Mucosa of rectum (tissue), 2 donors: ENCODE data around the gene RPS27A.
"Not testable (repeated sequence)": the region's sequence is repeated elsewhere in the genome, so short reads cannot be mapped to it uniquely, and the experiment has no call there.

ENCODE experiments used
- H3K27ac ChIP-seq, 2 donors: one replicate each; pipeline ENCODE4 v1.7.0; 2013; ENCODE audit warnings: inconsistent platforms in 2 of 2, low read depth in 2 of 2, low read length in 2 of 2
- H3K27me3 ChIP-seq, 2 donors: one replicate each; pipeline ENCODE4 v1.7.0; 2013; ENCODE audit warnings: low read length in 2 of 2; ENCODE audit not compliant: control insufficient read depth in 2 of 2, insufficient read depth in 2 of 2
- H3K36me3 ChIP-seq, 2 donors: one replicate each; pipeline ENCODE4 v1.7.0; 2013; ENCODE audit warnings: low read length in 2 of 2; ENCODE audit not compliant: control insufficient read depth in 2 of 2, insufficient read depth in 2 of 2
- H3K4me1 ChIP-seq, 2 donors: one replicate each; pipeline ENCODE4 v1.7.0; 2013; ENCODE audit warnings: low read length in 2 of 2, mild to moderate bottlenecking in 1 of 2; ENCODE audit not compliant: control insufficient read depth in 2 of 2, insufficient read depth in 2 of 2
- H3K4me3 ChIP-seq, 2 donors: one replicate each; pipeline ENCODE4 v1.7.0; 2013; ENCODE audit warnings: low read length in 2 of 2
- H3K9ac ChIP-seq, 2 donors: one replicate each; pipeline ENCODE4 v1.7.0; 2013; ENCODE audit warnings: low read length in 2 of 2, low read depth in 1 of 2, mild to moderate bottlenecking in 1 of 2
- H3K9me3 ChIP-seq, 2 donors: one replicate each; pipeline ENCODE4 v1.7.0; 2013; ENCODE audit warnings: low read length in 2 of 2; ENCODE audit not compliant: control insufficient read depth in 2 of 2
- donor health status: healthy.
- donor health status: Normal muscosa, but diverticular disease.

RPS27A gene

DNA sequence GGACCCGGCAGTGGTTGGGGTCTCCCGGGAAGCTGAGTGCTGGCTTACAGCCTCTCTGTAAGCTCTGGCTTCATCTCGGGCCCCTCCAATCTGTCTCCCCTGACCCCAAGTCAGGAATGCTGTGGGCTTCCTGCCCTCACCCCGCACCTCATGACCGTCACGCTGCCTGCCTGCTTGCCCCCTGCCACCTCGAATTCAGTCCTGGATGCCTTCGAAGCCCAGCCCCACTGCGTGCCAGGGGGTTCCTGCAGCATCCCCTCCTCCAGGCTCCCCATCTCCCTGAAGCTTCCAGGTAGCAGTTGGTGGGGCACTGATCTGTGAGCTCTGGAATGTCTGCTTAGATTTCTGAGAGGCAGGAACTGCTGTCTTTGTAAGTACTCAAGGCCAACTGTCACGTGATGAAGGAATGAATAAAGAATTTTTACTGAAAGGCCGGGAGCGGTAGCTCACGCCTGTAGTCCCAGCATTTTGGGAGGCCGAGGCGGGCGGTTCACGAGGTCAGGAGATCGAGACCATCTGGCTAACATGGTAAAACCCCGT, 6.9 kb upstream of the RPS27A start:
- H3K9ac ChIP-seq: no peak overlapping the region
- H3K4me3 ChIP-seq: no peak overlapping the region
- no peak overlapping the region for H3K27ac ChIP-seq
- no peaks in the 10 kb centered on the region for H3K4me1 ChIP-seq
- no peaks in the 10 kb centered on the region for H3K9me3 ChIP-seq
- H3K36me3 ChIP-seq: no peaks in the 10 kb centered on the region
- no peaks in the 10 kb centered on the region for H3K27me3 ChIP-seq

DNA sequence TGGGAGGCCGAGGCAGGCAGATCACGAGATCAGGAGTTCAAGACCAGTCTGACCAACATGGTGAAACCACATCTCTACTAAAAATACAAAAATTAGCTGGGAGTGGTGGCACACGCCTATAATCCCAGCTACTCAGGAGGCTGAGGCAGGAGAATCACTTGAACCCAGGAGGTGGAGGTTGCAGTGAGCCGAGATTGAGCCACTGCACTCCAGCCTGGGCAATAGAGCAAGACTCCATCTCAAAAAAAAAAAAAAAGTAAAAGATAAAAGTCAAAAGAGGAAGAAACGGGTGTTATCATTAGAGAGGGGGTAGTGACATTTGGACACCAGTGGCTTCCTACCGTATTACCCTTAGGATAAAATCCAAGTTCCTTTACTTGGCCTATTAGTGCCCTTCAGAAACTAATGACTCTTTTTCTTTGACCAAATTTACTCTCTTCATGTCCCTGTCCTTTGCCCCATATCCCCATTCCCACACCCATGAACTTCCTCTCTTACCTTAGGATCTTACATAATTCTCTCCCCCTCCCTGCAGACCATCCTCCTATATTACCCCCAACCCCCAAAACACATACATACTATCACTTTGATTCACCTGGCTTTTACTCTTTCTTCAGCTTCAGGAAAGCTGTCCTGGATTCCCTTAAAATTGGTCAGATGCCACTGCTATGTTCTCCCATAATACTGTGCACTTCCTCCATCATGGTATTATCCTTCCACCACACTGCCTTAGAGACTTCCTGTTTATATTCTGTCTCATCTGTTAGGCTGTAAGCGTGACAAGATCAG, 4.9 kb upstream of the RPS27A start:
- not testable (repeated sequence) for H3K27me3 ChIP-seq

DNA sequence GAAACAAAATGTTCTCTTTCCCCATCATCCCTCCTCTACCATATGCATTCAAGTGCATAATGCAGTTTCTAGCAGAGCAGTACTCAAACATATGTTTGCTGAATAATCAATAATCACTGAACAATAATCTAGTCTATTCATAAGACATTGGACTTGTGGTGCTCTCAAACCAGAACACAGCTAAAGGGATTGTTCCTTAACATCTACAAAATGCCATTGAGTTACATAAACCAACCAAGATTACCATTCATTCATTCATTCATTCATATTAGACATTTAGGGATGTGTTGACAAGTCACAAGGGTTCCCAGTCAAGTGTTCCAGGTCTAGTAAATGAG, 4.3 kb upstream of the RPS27A start:
- no peaks in the 10 kb centered on the region for H3K9me3 ChIP-seq
- H3K4me3 ChIP-seq: no peak overlapping the region
- H3K27me3 ChIP-seq: no peaks in the 10 kb centered on the region
- H3K27ac ChIP-seq: peak overlapping the region; percentile 25
- H3K9ac ChIP-seq: no peak overlapping the region
- peaks cover 0 to 2% of the 10 kb centered on the region in 2 donors for H3K4me1 ChIP-seq
- no peaks in the 10 kb centered on the region for H3K36me3 ChIP-seq

More for the DNA sequence above, 4.9 kb upstream of the RPS27A start:
- not testable (repeated sequence) for H3K4me1 ChIP-seq, H3K36me3 ChIP-seq, H3K4me3 ChIP-seq, H3K9ac ChIP-seq, H3K9me3 ChIP-seq
- H3K27ac ChIP-seq: peak overlapping the region; percentile 25 to 55

DNA sequence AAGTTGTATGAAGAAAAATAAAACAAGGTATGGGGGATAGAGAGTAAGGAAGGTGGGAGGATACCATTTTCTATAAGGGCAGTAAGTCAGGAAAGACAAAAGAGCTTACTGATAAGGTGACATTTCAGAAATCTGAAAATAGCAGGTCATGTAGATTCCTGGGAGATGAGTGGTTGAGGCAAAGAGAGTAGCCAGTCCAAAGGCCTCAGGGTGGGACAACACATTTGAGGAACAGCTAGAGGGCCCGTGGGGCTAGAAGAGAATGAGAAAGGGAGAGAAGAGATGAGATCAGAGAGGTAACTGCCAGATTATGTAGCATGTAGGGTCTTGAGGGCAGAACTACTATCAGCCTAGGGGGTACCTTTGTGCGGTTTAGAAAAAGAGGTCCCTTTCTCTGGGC, 3.3 kb upstream of the RPS27A start:
- Histone ChIP-seq H3K9ac (no peak overlapping the region), H3K27me3 (no peaks in the 10 kb centered on the region), H3K36me3 (peaks cover under 1 to 1% of the 10 kb centered on the region in 2 donors), H3K9me3 (no peaks in the 10 kb centered on the region), H3K4me3 (no peak overlapping the region), H3K4me1 (peaks cover 6 to 10% of the 10 kb centered on the region in 2 donors), H3K27ac (no peak overlapping the region)

DNA sequence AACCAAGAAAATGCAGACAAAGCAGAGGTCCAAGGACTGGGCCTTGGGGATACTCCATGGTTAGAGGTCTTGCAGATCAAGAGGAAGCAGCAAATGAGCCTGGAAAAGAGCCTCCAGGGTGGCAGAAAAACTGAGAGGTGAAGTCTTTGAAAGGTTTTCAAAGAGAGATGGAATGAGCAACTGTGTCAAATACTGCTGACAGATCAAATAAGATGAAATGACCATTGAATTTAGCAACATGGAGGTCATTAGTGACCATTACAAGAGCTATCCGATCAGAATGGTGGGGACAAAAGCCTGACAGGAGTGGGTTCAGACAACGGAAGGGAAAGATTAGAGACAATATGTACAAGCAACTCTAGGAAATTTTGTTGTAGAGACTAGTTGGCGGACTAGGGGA, 1.9 kb upstream of the RPS27A start:
- H3K4me1 ChIP-seq: peaks cover 6 to 10% of the 10 kb centered on the region in 2 donors
- H3K4me3 ChIP-seq: no peak overlapping the region
- H3K36me3 ChIP-seq: peaks cover 14% of the 10 kb centered on the region in 2 donors
- no peaks in the 10 kb centered on the region for H3K9me3 ChIP-seq
- H3K27me3 ChIP-seq: no peaks in the 10 kb centered on the region
- no peak overlapping the region for H3K9ac ChIP-seq
- H3K27ac ChIP-seq: no peak overlapping the region

DNA sequence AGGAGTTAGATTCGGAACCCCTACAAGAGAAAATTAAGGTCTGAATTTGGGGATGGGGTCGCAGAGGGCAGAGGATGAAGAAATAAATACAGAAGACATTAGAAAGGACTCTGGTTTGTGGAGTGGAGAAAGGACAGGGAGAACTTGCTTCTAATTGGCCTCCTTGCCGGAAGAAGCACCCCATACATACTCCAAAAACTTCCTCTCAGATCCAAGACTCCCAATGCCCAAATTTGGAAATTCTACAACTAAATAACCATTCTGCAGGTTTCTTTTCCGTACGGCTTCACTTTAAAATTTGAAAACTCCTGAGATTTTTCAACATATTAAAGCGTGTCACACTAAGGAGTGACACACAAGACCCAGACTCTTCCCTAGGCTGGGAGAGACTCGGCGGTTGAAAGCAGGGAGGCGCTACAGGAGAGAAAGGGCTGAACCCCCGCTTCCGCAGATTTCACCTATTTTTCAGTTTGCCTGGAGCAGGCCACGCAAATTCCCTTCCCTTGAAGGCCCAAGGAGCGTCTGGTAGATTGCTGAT, 873 bp upstream of the RPS27A start:
- Histone ChIP-seq H3K27ac (peak overlapping the region; percentile 94 to 96), H3K4me3 (peak overlapping the region; percentile 82 to 90), H3K4me1 (peaks cover 6 to 10% of the 10 kb centered on the region in 2 donors), H3K36me3 (peaks cover 24 to 25% of the 10 kb centered on the region in 2 donors), H3K27me3 (no peaks in the 10 kb centered on the region), H3K9me3 (no peaks in the 10 kb centered on the region), H3K9ac (peak overlapping the region; percentile 92 to 93)

DNA sequence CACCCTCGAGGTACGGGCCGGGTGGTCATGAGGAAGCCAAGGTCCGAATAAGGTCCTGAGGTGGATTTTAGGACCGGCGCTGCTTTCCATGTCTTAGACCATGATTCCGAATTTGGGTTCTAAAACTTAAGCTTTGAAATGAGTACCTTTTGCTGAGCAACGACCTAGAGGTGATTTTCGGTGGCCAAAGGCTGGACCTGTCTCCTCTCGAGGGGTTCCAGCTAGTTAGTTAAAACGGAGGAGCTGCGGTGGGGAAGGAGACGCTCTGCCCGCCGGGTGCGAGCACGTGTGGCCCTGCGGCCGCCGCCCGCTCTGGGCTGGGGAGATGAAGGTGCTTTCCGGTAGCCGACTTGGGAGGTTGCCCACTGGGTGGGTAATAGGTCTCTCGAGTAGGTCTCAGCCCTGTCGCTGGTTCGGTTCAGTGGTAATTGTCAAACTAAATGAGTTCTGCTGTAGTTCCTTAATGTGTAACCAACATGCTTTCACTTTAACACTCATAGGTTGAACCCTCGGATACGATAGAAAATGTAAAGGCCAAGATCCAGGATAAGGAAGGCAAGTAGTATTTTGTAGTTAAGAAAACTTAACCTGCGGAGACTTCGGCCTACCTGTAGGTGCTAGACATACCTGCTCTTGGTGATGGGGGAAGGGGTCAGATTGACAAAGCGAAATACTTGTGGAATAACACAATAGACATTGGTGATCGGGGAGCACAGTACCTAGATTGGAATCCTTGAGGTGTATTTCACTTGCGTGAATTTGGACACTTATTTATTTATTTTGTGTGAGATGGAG, 572 bp downstream of the RPS27A start:
- Histone ChIP-seq H3K9me3 (no peaks in the 10 kb centered on the region), H3K9ac (peak overlapping the region; percentile 92 to 93), H3K4me1 (peaks cover 6 to 10% of the 10 kb centered on the region in 2 donors), H3K36me3 (peaks cover 26 to 29% of the 10 kb centered on the region in 2 donors), H3K27me3 (no peaks in the 10 kb centered on the region), H3K27ac (peak overlapping the region; percentile 94 to 96), H3K4me3 (peak overlapping the region; percentile 82 to 90)

DNA sequence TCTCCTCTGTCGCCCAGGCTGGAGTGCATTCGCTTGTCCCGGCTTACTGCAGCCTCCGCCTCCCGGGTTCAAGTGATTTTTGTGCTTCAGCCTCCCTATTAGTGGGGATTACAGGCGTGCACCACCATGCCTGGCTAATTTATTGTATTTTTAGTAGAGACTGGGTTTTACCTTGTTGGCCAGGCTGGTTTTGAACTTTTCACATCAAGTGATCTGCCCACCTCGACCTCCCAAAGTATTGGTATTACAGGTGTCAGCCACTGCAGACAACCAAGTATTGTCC, 1.1 kb downstream of the RPS27A start:
- Histone ChIP-seq H3K4me3 (peak overlapping the region; percentile 82 to 90), H3K9me3 (no peaks in the 10 kb centered on the region), H3K9ac (peak overlapping the region; percentile 92 to 93), H3K27me3 (no peaks in the 10 kb centered on the region), H3K4me1 (peaks cover 6 to 10% of the 10 kb centered on the region in 2 donors), H3K36me3 (peaks cover 26 to 30% of the 10 kb centered on the region in 2 donors), H3K27ac (no peak overlapping the region)

DNA sequence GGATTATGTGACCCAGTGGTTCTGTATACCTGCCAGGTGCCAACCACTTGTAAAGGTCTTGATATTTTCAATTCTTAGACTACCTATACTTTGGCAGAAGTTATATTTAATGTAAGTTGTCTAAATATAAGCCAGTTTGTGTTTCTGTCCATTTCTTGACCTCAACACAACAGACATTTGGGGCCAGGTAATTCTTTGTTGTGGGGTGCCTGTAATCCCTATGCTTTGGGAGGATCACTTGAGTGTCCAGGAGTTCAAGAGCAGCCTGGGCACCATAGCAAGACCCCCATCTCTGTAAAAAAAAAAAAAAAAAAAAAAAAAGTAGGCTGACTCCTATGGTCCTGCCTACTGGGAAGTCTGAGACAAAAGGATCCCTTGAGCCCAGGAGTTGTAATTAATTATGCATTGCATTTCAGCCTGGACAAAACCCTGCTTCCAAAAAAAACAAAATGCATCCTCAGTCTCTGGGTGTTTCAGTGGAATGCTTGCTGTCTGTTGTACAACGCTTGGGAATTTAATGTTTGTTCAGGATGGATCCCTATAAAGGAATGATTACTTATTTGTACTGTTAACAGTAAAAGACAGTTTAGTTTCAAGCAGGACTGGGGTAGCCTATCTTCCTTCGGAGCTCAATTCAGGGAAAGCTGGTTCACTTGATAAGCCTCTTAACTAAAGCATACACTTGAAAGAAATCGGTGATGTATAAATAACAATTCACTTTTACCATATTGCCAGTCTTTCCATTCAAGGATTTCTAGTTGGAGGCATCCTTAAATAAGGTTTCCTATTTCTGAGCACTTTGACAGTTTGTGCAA, 3.4 kb downstream of the RPS27A start:
- no peak overlapping the region for H3K27ac ChIP-seq
- H3K4me3 ChIP-seq: no peak overlapping the region
- H3K9me3 ChIP-seq: no peaks in the 10 kb centered on the region
- H3K9ac ChIP-seq: no peak overlapping the region
- peaks cover 36 to 37% of the 10 kb centered on the region in 2 donors for H3K36me3 ChIP-seq
- H3K4me1 ChIP-seq: peaks cover 6 to 10% of the 10 kb centered on the region in 2 donors
- H3K27me3 ChIP-seq: no peaks in the 10 kb centered on the region
